ENCODE results near the gene MSMB. TPM values are rescaled to one million over a fixed set of nuclear protein-coding genes. Genes with fewer than 3 reads are reported as not detected.

The MSMB gene
- total and polyA plus RNA-seq, 2 of the 8 experiments (the other 6 are each of a cell fraction or from before 2014, with no cell fraction given), result not detected

- Histone ChIP-seq H3K27me3 (replicated peaks in 1 of 4; ENCODE audit: control insufficient read depth in 3 of 4, extremely low read depth in 1 of 4, insufficient read depth in 3 of 4, low read length in 3 of 4) (no peaks in the 10 kb centered on the region), H3K4ac (replicated peaks; ENCODE audit: insufficient read length, low read depth, low read length) (no peak overlapping the region)
These were observed 24.7 kb upstream of the MSMB start for GRCh38 chr10:46070749-46071148.

More at GRCh38 chr10:46070749-46071148, 24.7 kb upstream of the MSMB start:
- H3K56ac ChIP-seq (replicated peaks; ENCODE audit: insufficient read length, low read depth, low read length), result no peak overlapping the region
- FAIRE-seq (no peak), DNase-seq (ENCODE audit: low read depth in 1 of 2, low spot score in 2 of 2) (no peak)
- TF ChIP-seq ATF3 (IDR thresholded peaks at IDR 0.05; ENCODE audit: insufficient read depth, low read depth, low read length) (no peak), EP300 (IDR thresholded peaks at IDR 0.05; ENCODE audit: borderline replicate concordance in 1 of 2, low read depth in 2 of 2, low read length in 2 of 2) (no peak)
- no peaks in the 10 kb centered on the region for H3K23me2 ChIP-seq (ENCODE audit: low read depth, low read length)
- ChIA-PET POLR2A (ENCODE audit: partially characterized antibody) (interaction anchor here (1.2 kb wide), 1 partner anchor 17 kb away, joined by 3 read pairs; no protein-coding TSS in a partner anchor), CTCF (ENCODE audit: partially characterized antibody) (interaction anchor here (0.9 kb wide), 1 partner anchor 34 kb away, joined by 3 read pairs; no protein-coding TSS in a partner anchor)
- H4K20me1 ChIP-seq (replicated peaks in 1 of 2; ENCODE audit: control insufficient read depth in 1 of 2, insufficient read depth in 2 of 2, low read length in 2 of 2), result no peaks in the 10 kb centered on the region
- H3K36me3 ChIP-seq (ENCODE audit: control insufficient read depth in 2 of 4, insufficient read depth in 4 of 4, low read length in 3 of 4), result no peaks in the 10 kb centered on the region
- no peak overlapping the region for H2BK20ac ChIP-seq (ENCODE audit: low read length)
- H2BK15ac ChIP-seq (ENCODE audit: low read length), result no peak overlapping the region
- no peaks in the 10 kb centered on the region for H3K79me1 ChIP-seq (ENCODE audit: low read depth, low read length)
- H2AFZ ChIP-seq (ENCODE audit: low read length), result no peak overlapping the region
- no peak overlapping the region for H3K27ac ChIP-seq (ENCODE audit: low read depth, low read length)
- no peak overlapping the region for H4K8ac ChIP-seq (ENCODE audit: extremely low read depth, insufficient read depth, low read length)
- H2BK120ac ChIP-seq (replicated peaks; ENCODE audit: low read depth, low read length), result no peak overlapping the region
- H2AK5ac ChIP-seq (ENCODE audit: low read depth, low read length), result no peak overlapping the region
- H3K23ac ChIP-seq (ENCODE audit: insufficient read length), result no peak overlapping the region
- H4K5ac ChIP-seq (ENCODE audit: insufficient read length, low read depth, low read length), result no peak overlapping the region
- no peaks in the 10 kb centered on the region for H3K9me3 ChIP-seq (ENCODE audit: insufficient read depth in 2 of 2, low read depth in 1 of 2, low read length in 1 of 2)
- WGBS, 2 experiments (ENCODE audit: extremely low coverage in 1 of 2, insufficient coverage in 1 of 2, insufficient read length in 1 of 2, insufficient replicate concordance in 2 of 2, low coverage in 1 of 2, low lambda C conversion rate in 2 of 2, missing lambda C conversion rate in 1 of 2), result 57% methylated on average over 6 of the region's 6 CpGs; no CpG with 5 or more reads in 1 of the 2 experiments
- H3K9ac ChIP-seq (replicated peaks in 1 of 4; ENCODE audit: extremely low read depth in 1 of 4, low read depth in 3 of 4, low read length in 3 of 4), result no peak overlapping the region
- H4K91ac ChIP-seq (replicated peaks; ENCODE audit: insufficient read length, low read length), result no peak overlapping the region
- H3K18ac ChIP-seq (ENCODE audit: extremely low read depth, low read length), result no peak overlapping the region
- no peak overlapping the region for H3K14ac ChIP-seq (ENCODE audit: insufficient read length)
- H3K4me3 ChIP-seq (ENCODE audit: extremely low read depth in 1 of 4, insufficient read depth in 2 of 4, low read depth in 3 of 4, low read length in 4 of 4), result no peak overlapping the region
- H2BK5ac ChIP-seq (ENCODE audit: low read depth, low read length), result no peak overlapping the region
- H3K4me1 ChIP-seq (replicated peaks in 1 of 4; ENCODE audit: control insufficient read depth in 3 of 4, insufficient read depth in 4 of 4, low read length in 3 of 4), result no peaks in the 10 kb centered on the region
- H3K4me2 ChIP-seq (ENCODE audit: insufficient read depth in 1 of 2, low read depth in 2 of 2, low read length in 2 of 2), result no peak overlapping the region
- H3K79me2 ChIP-seq (ENCODE audit: control insufficient read depth in 1 of 2, insufficient read depth in 2 of 2, low read length in 2 of 2), result no peaks in the 10 kb centered on the region
- no peak overlapping the region for H2BK12ac ChIP-seq (ENCODE audit: low read depth, low read length)

All from H1 (cell line).